GM21825 (cell line): ENCODE data around the gene TP53I11.

ENCODE experiments used
- ATAC-seq: cut with Tn5 transposase; IDR thresholded peaks from one replicate; pipeline ENCODE4 v1.9.1; 2021; ENCODE audit warnings: mild to moderate bottlenecking, moderate library complexity; ENCODE audit not compliant: unreplicated experiment

The TP53I11 gene

DNA sequence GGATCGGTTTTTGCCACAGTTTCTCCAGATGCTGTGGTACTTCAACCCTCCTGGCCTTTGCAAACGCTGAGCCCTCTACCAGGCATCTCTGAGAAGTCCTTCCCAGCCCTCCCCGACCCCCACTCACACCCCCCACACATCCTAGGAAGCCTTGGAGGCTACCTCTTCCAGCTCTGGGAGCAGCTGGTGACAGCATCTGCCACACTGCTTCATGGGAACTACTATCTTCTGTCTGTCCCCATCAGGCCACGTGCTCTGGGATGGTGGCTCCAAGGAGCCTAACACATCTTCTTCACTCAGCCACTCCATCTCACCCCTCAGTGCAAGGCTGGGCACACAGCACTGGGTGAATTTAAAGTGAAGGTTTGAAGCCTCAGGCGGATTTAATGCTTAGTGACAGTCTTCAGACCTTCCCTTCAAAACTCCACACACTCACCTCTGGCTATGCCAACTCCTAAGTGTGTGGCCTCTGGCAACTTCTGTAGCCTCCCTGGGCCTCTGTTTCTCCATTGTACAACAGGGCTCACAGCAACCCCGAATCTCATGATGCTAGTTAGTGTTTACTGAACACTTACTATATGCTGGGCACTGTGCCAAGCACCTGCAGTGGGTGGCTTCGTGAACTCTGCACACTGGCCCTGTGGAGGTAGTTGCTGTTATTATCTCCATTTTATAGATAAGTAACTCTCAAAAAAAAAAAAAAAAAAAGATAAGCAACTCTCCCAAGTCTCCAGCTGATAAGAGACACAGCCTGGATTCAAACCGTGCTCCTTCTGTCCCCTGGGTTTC, 7.3 kb upstream of the TP53I11 start:
- no peak for ATAC-seq

DNA sequence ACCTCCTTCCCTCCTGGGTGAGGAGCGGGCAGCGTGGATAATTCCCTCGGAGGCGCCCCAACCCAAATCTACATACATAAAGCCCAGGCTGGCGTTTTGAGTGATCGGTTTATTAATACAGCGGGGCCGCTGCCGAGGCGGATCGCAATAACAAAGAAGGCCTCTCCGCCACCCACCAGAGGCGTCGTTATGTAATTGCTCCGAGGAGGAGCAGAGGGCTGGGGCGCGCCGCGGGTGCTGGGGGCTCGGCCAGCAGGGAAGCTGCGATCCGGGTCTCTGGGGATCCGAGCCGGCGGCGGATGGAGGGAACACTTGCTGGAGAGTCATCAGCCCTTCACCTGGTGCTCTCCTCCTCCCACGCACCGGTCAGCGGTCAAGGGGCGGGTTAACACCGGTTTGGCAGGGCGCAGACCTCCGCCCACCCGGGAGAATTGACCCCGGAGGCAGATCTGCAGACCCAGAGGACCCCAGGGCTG, 6.4 kb upstream of the TP53I11 start:
- no peak for ATAC-seq

DNA sequence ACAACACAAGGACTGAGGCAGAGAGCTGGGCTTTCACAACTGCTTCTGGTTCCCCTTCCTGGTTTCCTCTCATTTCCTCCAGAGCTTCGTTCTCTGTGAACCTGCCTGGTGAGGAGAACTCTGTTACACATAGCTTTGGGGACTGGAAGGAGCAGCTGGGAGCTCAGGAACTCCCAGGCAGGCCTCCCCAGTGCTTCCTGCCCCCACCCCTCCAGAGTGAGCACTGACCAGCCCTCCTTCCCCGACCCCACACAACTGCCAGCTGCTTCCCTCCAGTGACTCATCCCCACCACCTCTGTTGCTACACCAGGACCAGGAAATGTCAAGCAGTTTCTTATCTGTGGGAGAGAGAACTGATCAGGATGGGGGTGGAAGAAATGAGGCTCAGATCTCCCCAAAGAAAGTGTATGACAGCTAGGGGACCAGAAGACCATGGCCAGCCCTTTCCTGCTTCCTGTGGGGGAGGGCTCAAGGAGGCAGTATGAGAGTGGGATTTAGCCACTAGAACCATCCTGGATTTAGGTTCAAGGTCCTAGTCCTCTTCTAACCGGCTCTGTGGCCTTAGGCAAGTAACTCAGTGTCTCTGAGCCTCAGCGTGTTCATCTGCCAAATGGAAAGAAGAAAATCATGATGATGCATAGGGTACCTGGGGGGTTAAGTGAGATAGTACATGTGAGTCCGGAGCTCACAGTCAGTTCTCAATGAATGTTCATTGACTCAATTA, 4.5 kb upstream of the TP53I11 start:
- no peak for ATAC-seq

DNA sequence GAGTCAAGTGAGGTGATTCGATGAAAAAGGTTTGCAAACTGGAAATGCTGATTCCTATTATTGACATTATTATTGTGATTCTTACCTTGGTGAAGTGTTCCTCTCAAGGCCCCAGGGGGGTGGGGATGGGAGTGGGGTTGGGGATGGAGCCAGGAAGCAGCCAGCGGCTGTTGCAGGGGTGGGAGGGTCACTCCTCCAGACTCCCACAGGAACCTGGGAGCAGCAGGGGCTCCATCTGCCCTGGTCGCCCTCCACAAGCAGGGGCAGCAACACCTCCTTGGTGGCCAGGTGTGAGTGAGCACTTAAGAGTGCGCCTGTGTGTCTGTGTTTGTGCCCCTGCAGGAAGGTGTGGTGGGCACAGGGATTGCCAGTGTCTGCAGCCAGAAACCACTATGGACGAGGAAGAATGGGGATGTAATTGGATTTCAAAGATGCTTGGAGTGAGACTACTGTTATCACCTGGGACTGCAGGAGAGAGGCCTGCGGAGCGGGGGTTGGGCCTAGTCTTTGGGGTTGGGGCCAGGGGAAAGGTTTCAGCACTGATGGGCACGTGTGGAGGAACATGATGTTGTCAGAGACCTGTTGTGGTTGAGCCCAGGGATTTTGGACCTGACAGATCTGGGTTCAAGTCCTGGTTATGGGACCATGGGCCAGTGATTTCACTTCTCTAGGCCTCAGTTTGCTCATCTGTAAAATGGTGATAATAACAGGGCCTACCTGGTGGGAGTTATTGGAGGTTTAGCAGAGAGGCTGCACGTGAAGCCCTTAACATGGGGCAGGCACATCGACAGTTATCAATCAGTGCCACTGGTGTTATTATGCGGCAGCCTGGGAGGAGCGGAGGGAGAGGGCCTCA, 3.6 kb upstream of the TP53I11 start:
- ATAC-seq = no peak

DNA sequence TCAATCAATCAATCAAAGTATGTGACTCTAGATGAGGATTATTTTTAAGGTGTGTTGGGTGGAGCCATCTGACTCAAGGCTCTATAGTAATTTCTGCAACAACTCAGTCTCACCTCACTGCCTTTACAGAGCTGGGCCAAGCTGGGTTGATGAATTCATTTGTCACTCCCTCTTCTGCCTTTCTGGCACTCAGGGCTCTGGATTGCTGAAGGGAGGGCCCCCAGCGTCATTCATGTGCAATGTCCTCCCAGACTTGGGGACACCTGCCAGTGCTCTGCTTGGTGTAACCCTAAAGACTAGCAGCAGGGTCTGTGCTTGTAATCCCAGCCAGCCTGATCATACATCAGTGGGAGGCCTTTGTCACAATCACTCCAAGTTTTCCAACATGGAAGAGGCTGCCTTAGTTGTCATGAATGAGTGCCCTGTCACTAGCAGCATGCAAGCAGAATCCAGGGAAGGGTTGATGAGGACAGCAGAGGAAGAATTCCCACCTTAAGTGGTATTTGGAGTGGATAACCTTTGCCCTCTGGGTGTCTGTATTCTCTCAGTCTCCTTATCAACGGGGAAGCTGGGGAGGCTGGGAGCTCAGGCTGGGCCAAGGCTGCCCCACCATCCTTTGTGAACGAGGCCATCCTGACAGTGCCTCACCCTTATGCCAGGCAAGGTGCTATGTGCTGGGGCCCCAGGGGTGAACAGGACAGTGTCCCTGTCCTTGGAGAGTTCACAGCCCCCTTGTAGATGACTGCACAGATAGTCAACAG, 2.0 kb upstream of the TP53I11 start:
- no peak for ATAC-seq

DNA sequence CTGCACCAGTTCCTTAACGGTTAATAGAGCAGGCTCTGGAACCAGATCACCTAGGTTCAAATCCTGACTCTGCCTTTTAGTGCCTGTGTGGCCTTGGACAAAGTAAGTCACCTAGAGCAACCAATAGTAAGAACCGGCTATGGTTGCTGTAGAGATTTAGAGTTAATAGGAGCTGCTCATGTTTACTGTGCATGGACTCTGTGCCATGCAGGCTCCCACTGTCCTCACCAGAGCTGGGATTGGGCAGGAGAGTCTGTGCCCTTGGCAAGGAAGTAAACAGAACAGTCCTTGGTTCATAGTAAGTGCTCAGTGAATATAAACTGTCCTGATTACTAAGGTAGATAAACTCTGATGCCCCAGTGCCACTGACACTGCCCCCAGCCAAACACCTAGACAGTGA, 1.4 kb upstream of the TP53I11 start:
- no peak for ATAC-seq

DNA sequence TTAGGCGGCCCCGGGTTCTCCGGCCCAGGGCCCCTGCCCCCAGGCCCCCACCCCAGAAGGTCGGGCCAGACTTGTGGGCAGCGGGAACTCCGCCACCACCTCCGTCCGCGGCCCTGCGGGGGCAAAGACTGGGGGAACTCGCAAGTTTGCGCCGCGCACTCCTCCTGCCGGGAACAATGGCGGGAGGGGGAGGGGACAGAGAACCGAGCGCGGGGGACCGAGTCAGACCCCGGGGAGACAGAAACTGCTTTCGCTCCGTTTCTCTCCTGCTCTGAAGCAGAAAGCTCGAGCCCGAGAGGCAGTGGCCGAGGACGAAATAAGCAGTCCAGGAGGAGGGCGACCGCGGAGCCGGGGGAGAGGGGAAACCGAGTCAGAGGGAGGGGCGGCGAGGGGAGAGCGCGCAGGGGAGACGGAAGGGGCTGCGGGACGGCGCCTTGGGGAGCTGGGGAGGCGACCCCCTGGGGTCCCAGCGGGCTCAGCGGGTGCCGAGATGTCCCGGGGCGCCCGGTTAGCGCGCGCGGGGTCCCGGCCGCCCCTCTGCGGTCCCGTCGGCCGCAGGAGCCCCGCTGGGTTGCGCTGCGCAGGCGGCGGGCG, 555 bp downstream of the TP53I11 start:
- no peak for ATAC-seq

DNA sequence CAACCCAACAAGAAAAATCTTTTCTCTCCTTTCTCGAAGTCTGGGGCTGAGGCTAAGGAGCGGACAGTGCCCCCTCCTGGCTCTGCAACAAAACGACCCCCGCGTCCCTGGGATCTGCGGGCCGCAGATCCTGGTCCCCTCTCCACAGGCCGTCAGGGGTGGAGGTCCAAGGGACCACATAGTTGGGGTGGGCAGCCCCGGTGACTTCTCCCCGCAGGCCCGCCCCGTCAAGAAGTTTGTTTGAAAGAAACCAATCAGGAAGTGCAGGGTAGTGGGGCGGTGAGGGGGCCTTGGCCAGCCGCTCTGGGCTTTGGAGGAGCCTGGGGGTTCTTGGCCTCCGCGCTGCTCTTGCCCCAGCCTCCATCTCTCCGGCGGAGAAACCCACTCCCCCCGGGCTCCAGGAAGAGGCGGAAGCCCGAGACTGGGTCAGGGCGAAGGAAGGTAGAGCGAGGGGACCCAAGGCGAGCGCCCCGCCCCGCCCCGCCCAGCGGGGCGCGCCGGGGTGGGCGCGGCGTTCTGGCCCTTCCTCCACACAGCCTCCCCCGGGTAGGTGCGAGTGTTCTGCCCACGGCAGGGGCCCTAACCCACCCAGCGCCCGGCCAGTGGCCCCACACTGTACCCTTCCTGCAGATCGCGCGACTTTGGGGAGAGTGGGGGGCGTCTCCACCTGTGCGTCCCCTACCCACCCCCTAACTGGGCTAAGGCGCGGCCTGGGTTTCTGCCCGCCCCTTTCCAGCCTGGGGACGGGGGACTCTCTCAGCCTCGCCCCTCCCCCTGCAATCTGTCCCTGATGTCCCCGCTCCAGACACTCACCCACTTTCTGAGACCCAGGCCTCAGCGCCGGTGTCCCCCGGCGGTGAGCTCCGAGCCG, 1.3 kb downstream of the TP53I11 start:
- ATAC-seq = no peak

DNA sequence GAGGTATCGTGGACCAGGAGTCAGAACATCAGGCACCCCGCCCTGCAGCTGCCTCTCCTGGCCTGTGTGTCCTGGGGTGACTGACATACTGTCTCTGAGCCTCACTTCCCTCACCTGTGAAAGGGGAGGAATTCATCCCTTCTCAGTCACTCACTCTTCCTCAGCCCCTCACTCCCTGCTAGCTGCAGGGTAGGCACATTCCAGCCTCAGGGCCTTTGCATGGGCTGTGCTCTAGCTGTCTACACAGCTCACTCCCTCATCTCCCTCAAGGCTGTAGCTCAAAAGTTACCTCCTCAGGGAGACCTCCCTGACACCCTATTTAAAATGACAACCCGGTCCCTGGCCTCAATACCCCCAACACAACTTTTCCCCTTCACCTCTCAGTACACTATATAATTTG, 2.5 kb downstream of the TP53I11 start:
- no peak for ATAC-seq

DNA sequence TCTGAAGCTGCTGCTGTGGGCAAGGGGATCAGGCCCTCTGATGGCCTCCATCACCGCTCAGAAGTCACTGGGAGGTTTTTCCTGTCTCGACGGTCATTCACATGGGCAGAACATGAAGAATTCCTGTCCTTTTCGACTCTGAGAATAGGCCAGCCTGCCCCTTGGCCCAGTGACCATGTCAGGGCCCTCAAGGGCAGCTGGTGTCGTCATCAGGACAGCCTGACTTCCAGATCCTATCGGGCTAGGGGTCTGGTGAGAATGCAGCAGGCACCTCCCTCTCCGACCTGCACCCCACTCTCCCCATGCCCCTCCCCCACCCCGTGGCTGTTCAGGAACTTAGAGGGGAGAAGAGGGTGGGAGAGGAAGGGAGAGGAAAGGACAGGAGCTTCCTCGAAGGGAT, 3.6 kb downstream of the TP53I11 start:
- ATAC-seq = no peak

DNA sequence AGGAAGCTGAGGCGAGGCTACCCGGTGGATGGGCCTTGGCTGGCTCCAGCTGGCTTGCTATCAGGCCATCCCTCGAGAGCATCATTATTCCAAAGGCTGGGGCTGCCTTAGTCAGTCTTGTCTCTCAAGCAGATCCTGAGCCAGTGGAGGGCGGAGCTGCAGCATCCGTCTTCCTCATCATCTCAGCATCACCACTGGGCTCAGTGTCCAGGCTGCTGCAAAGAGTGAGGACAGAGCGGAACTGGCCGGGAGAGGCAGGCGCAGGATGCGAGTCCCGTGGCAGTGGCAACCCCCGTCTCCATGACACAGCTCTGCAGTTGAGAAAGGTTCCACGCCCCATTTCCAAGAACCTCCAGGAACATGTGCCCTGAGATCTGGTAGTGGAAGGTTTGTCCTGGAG, 4.4 kb downstream of the TP53I11 start:
- ATAC-seq = no peak

DNA sequence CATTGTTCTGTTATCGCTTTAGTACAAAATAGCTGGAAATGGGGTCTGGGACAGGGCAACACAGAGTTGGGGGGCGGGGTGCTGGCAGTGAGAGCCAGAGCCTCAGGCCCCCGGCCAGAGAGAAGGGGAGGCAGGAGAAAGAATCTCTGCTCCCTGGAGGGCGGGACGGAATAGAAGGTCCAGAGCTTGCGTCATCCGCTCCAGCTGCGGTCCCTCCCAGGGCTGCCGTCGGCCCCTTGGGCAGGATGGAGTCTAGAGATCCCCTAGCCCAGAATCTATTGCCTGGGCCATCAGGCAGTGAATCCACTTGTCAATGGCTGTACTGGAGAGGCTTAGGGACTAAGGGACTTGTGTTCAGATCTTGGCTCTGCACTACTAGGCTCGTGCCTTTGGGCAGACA, 5.0 kb downstream of the TP53I11 start:
- no peak for ATAC-seq

DNA sequence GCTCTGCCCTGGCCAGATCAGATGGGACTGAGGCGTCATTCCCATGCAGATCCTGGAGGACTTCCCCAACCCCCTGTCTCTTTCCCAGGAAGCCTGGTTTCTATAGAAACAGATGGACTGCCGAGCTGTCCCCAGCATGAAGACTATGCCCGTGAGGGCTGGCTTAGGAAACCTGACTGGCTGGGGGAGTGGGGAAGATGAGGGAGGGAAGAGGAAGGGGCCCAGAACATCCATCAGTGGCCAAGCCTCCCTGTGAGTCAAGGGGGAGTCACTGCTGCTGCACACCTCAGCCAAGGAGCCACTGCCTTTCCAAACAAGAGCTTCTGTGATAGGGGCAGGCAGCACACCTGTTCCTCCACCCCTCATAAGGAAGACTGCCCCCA, 5.8 kb downstream of the TP53I11 start:
- ATAC-seq = no peak

DNA sequence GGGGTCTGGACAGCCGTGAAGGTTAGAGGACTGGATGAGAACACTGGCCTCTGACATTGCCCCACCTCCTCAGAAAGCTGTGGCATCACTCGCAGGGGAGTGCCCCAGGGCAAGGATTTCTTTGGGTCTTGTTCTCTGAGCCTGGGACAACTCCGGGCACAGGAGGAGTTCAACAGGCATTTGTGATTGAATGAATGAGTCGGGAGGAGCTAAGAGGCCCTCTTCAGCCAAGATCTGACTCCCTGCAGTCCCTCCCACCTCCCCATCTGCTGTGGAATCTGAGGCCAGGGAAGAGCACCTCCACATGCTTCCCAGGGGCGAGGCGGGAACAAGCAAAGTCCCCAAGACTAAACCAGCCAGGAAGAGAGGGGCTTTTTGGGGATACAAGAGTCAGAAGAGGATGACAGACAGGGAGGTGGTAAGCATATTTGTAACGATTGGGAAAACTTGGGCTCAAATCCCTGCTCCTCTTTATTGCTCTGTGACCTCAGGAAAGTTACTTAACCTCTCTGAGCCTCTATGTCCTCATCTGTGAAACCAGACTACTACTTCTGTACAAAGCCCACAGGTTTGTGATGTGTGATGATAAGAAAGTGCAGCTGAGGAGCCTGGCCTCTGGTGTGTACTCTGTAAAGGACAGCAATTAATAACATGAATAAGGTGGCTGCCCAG, 6.4 kb downstream of the TP53I11 start:
- no peak for ATAC-seq

DNA sequence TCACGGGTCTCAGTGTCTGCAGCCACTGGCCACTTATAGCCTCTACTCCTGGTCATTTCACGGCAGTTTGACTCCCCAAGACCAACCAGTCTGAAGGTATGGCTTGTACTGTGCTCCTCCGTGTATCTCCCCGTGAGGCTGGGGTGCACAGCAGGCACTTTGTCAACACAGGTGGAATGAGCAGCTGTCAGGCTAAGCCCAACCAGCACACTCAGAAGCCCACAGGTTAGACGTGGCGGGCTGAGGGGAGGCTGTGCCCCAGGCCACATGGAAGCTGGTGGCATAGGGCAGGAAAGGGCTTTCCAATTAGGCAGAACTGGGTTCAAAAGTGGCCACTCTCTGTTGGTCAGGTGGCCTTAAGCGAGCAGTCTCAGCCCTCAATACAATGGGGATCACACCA, 7.0 kb downstream of the TP53I11 start:
- no peak for ATAC-seq

DNA sequence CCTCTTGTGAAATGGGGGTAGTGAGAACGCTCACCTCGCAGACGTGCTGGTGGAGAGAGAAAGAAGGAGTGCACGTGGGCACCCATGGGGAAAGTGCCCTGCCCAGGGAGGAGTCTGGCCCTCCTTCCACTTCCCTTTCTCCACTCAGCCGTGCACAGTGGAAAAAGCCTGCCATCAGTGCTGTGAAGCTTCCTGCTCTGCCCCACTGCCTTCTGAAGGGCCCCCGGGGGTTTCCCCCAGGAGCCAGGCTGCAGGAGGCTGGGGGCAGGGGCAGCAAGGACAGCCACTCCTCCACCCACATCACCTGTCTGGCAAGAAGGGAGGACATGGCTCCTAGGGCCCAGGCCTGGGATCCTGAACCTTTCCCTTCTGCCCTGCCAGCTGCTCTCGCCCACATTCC, 7.6 kb downstream of the TP53I11 start:
- ATAC-seq = no peak

DNA sequence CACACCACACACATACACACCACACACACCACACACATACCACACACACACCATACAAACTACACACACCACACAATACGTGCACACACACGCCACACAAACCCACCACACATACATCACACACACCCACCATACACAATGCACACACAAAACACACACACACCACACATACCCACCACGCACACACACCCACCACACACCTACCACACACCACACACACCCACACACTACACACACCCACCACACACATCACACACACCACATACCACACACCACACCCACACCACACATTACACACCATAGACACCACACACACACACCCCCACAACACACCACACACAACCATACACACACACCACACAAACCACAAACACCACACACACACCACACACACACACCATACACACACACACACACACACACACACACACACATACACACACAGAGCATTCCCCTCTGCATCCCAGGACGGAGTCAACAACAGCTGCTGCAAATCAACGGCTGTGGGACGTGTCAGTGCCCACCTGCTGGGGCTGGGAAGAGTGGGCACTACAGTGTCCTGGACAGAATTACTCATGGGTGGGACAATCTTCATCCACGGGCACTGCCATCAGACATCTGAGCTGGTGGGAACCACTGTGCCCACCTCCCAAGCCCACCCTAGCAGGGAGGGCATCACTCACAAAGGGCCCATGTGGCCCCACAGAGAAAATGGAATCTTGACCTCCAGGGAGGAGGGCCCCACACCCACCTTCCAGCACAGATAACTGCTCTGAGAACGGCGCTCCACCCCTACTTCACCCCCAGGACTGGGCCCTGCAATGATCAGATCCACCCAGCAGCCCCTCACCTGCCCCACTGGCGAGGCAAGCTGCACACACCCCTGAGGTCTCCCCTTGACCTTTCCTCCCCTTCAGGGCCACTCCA, 8.4 kb downstream of the TP53I11 start:
- no peak for ATAC-seq
